SK-N-SH (cell line): ENCODE data around the gene MNX1. TPM values are rescaled to one million over a fixed set of nuclear protein-coding genes. Genes with fewer than 3 reads are reported as not detected.

Experiments
- CTCF ChIA-PET: fragments of 300-600, 350-600 bp; formaldehyde crosslinking; extraction: SDS; loops from one replicate; lab custom pipeline; 2021; lab: Yijun Ruan, JAX
- POLR2A ChIA-PET: fragments of 350-600 bp; sonication (Branson Sonifier 250); formaldehyde crosslinking; extraction: SDS; loops from one replicate; lab custom pipeline; 2020; ENCODE audit warnings: antibody characterized with exemption, inconsistent platforms; lab: Yijun Ruan, JAX
- DNase-seq: peaks from one replicate; pipeline ENCODE4 v3.0.0; 2012
- H2AFZ ChIP-seq: fragments of 200-600 bp; sonication (generic); 2 replicates; pipeline ENCODE4 v1.8.1; 2016; ENCODE audit warnings: antibody characterized with exemption, mild to moderate bottlenecking, low read depth
- H3F3A ChIP-seq: fragments of 200-600 bp; sonication (generic); replicated peaks from 2 replicates; pipeline ENCODE3; 2016; ENCODE audit warnings: antibody characterized with exemption, mild to moderate bottlenecking; ENCODE audit not compliant: insufficient read depth
- H3K27ac ChIP-seq, 2 experiments: fragments of 200-500 bp in 1 of 2; fragments of 200-600 bp in 1 of 2; sonication (Bioruptor generic) in 1 of 2; sonication (generic), shearing (Covaris generic) in 1 of 2; 2 replicates each; pipeline versions ENCODE4 v1.5.1 to v1.6.1; 2014 to 2016; ENCODE audit warnings: low read depth in 2 of 2, inconsistent platforms in 1 of 2, low read length in 1 of 2, mild to moderate bottlenecking in 1 of 2, mixed read lengths in 1 of 2
- H3K27me3 ChIP-seq: fragments of 200-600 bp; sonication (generic), shearing (Covaris generic); 2 replicates; pipeline ENCODE4 v1.6.1; 2016; ENCODE audit warnings: mixed run types; ENCODE audit not compliant: insufficient read depth
- H3K36me3 ChIP-seq, 2 experiments: fragments of 200-500 bp in 1 of 2; fragments of 200-600 bp in 1 of 2; sonication (Bioruptor generic) in 1 of 2; sonication (generic) in 1 of 2; replicated peaks in 1 of 2; 2 replicates each; pipeline versions ENCODE3 to v1.5.1; 2014 to 2016; ENCODE audit warnings: low read length in 1 of 2, mild to moderate bottlenecking in 1 of 2; ENCODE audit not compliant: insufficient read depth in 2 of 2, control insufficient read depth in 1 of 2
- H3K4me1 ChIP-seq, 2 experiments: fragments of 200-500 bp in 1 of 2; fragments of 200-600 bp in 1 of 2; sonication (Bioruptor generic) in 1 of 2; sonication (generic), shearing (Covaris generic) in 1 of 2; 2 replicates each; pipeline versions ENCODE4 v1.5.1 to v1.6.1; 2014 to 2016; ENCODE audit warnings: low read depth in 1 of 2, low read length in 1 of 2, mixed run types in 1 of 2; ENCODE audit not compliant: insufficient read depth in 2 of 2, control insufficient read depth in 1 of 2
- H3K4me2 ChIP-seq: fragments of 200-600 bp; sonication (generic), shearing (Covaris generic); 2 replicates; pipeline ENCODE4 v1.6.1; 2017; ENCODE audit warnings: mixed run types
- H3K4me3 ChIP-seq, 2 experiments: fragments of 200-500 bp in 1 of 2; fragments of 200-600 bp in 1 of 2; sonication (Bioruptor generic) in 1 of 2; sonication (generic), shearing (Covaris generic) in 1 of 2; 2 replicates each; pipeline versions ENCODE4 v1.5.1 to v1.8.1; 2014 to 2016; ENCODE audit warnings: low read depth in 2 of 2, inconsistent platforms in 1 of 2, low read length in 1 of 2, mild to moderate bottlenecking in 1 of 2, mixed read lengths in 1 of 2, moderate library complexity in 1 of 2
- H3K79me2 ChIP-seq: fragments of 200-600 bp; sonication (generic); 2 replicates; pipeline ENCODE4 v1.8.1; 2017; ENCODE audit warnings: mild to moderate bottlenecking; ENCODE audit not compliant: insufficient read depth
- H3K9ac ChIP-seq: fragments of 200-600 bp; sonication (generic); 2 replicates; pipeline ENCODE4 v1.6.1; 2017; ENCODE audit warnings: mixed run types
- H3K9me2 ChIP-seq: fragments of 200-600 bp; sonication (generic); 2 replicates; pipeline ENCODE4 v1.6.1; 2017; ENCODE audit warnings: mixed run types
- H3K9me3 ChIP-seq: fragments of 200-600 bp; sonication (generic); 2 replicates; pipeline ENCODE4 v1.6.1; 2017; ENCODE audit warnings: mixed run types, mild to moderate bottlenecking, moderate library complexity
- H4K20me1 ChIP-seq: fragments of 200-600 bp; sonication (generic); 2 replicates; pipeline ENCODE4 v1.6.1; 2017; ENCODE audit warnings: mild to moderate bottlenecking, mixed run types; ENCODE audit not compliant: insufficient read depth
- CTCF ChIP-seq: fragments of 200-600 bp; sonication (generic); IDR thresholded peaks from 2 replicates; pipeline ENCODE4 v1.6.1; 2017; ENCODE audit warnings: antibody characterized with exemption, mild to moderate bottlenecking, moderate library complexity
- EP300 ChIP-seq, 2 experiments: IDR thresholded peaks; 2 replicates each; pipeline versions ENCODE4 v1.4.0 to v1.6.1; 2012; ENCODE audit warnings: borderline replicate concordance in 1 of 2, low read depth in 1 of 2, low read length in 1 of 2
- EZH2phosphoT487 ChIP-seq: fragments of 200-600 bp; sonication (generic); IDR thresholded peaks from 2 replicates; pipeline ENCODE4 v1.6.1; 2017; ENCODE audit warnings: low read depth, mixed run types, mild to moderate bottlenecking, antibody characterized with exemption, moderate library complexity, borderline replicate concordance
- FOSL2 ChIP-seq: IDR thresholded peaks from 2 replicates; pipeline ENCODE4 v1.4.0; 2012; ENCODE audit warnings: low read depth, mild to moderate bottlenecking, moderate library complexity, borderline replicate concordance
- FOXJ3 ChIP-seq: sonication (generic); formaldehyde crosslinking; IDR thresholded peaks from 2 replicates; pipeline ENCODE4 v1.5.1; 2020; ENCODE audit warnings: mild to moderate bottlenecking, missing genetic modification reagents
- GABPA ChIP-seq: IDR thresholded peaks from 2 replicates; pipeline ENCODE4 v1.4.0; 2012; ENCODE audit warnings: low read depth, mild to moderate bottlenecking
- GATA2 ChIP-seq: sonication (generic); formaldehyde crosslinking; IDR thresholded peaks from 2 replicates; pipeline ENCODE4 v1.5.0; 2020; ENCODE audit warnings: mild to moderate bottlenecking, missing genetic modification reagents
- MAX ChIP-seq: IDR thresholded peaks from 2 replicates; pipeline ENCODE4 v1.4.0; 2012; ENCODE audit warnings: low read depth
- RAD21 ChIP-seq: IDR thresholded peaks from 2 replicates; pipeline ENCODE4 v1.6.1; 2012; ENCODE audit warnings: mild to moderate bottlenecking, low read length
- RCOR1 ChIP-seq: fragments of 150-350 bp; IDR thresholded peaks from 2 replicates; pipeline ENCODE4 v1.6.1; 2017; ENCODE audit warnings: antibody characterized with exemption, low read length
- RXRA ChIP-seq: IDR thresholded peaks from 2 replicates; pipeline ENCODE4 v1.4.0; 2012; ENCODE audit warnings: low read depth, mild to moderate bottlenecking, borderline replicate concordance
- SMC3 ChIP-seq: IDR thresholded peaks from 2 replicates; pipeline ENCODE4 v1.6.1; 2012; ENCODE audit warnings: low read depth, low read length, improper control_type of control experiment
- TEAD4 ChIP-seq: IDR thresholded peaks from 2 replicates; pipeline ENCODE4 v1.4.0; 2012; ENCODE audit warnings: mild to moderate bottlenecking, borderline replicate concordance; ENCODE audit not compliant: insufficient read depth
- USF1 ChIP-seq: IDR thresholded peaks from 2 replicates; pipeline ENCODE4 v1.4.0; 2012; ENCODE audit warnings: low read depth, borderline replicate concordance
- USF2 ChIP-seq: fragments of 150-350 bp; IDR thresholded peaks from 2 replicates; pipeline ENCODE4 v1.6.1; 2017; ENCODE audit warnings: antibody characterized with exemption, low read length, low read depth, borderline replicate concordance
- YY1 ChIP-seq: IDR thresholded peaks from 2 replicates; pipeline ENCODE4 v1.4.0; 2012; ENCODE audit warnings: low read depth, mild to moderate bottlenecking
- WGBS: methylation state at CpG from one replicate; pipeline ENCODE4 v1.1.6; 2017; ENCODE audit warnings: low lambda C conversion rate; 5-methylcytosine and 5-hydroxymethylcytosine counted together
- polyA plus RNA-seq, 3 experiments: library from polyadenylated mRNA; depleted of rRNA; stranded (reverse); fragments of >200 nt; gene quantifications; 2 replicates each; pipeline ENCODE4 v1.2.3, GENCODE V29; 2012

The MNX1 gene
- polyA plus RNA-seq, 1 of the 3 experiments (the other 2 are of a cell fraction) = not detected

- Histone ChIP-seq H4K20me1 (peaks cover 20% of the 10 kb centered on the region; the same call in 1 of the 2 replicates), H2AFZ (no peak overlapping the region), H3K4me1 (no peaks in the 10 kb centered on the region), H3K36me3 (peaks cover 67 to 79% of the 10 kb centered on the region in 2 experiments), H3K9me2 (no peaks in the 10 kb centered on the region), H3K4me2 (no peak overlapping the region), H3K9me3 (no peaks in the 10 kb centered on the region), H3K27ac (no peak overlapping the region), H3K79me2 (peaks cover 8% of the 10 kb centered on the region; the same call in 1 of the 2 replicates), H3F3A (peaks cover 6% of the 10 kb centered on the region), H3K27me3 (no peaks in the 10 kb centered on the region), H3K9ac (no peak overlapping the region), H3K4me3 (no peak overlapping the region)
- ChIA-PET POLR2A (no interaction called here), CTCF (interaction anchor here (0.6 to 11.3 kb wide), 5 partner anchors 16 to 372 kb away, joined by 3 to 120 read pairs (median 17); partner anchors contain the start of gene NOM1)
- TF ChIP-seq EP300 (IDR thresholded peaks at IDR 0.05; ENCODE audit: borderline replicate concordance in 1 of 2, low read depth in 1 of 2, low read length in 1 of 2) (no peak), TEAD4 (no peak), SMC3 (no peak), RCOR1 (no peak), EZH2phosphoT487 (no peak), GATA2 (CRISPR knock-in tag) (no peak), USF1 (no peak), FOSL2 (no peak), RAD21 (no peak), YY1 (no peak), USF2 (no peak), FOXJ3 (CRISPR knock-in tag) (no peak), GABPA (no peak), CTCF (no peak), RXRA (no peak), MAX (no peak)
- DNase-seq = no peak
- WGBS = 95% methylated on average over 8 of the region's 8 CpGs
Observed at GRCh38 chr7:156966387-156966786, 44.1 kb downstream of the MNX1 start.
